Peyer's patch (tissue), 4 donors: ENCODE data around the gene GGCT. TPM values are rescaled to one million over a fixed set of nuclear protein-coding genes. Genes with fewer than 3 reads are reported as not detected.

Source experiments
- DNase-seq, 3 donors: peaks; one replicate each; pipeline ENCODE4 v3.0.0-alpha.2; 2017 to 2019
- H3K27ac ChIP-seq, 4 donors: fragments of 200-600 bp; sonication (generic); one replicate each; pipeline ENCODE4 v1.5.1; 2016 to 2019
- H3K27me3 ChIP-seq, 2 donors: fragments of 200-600 bp; sonication (generic); one replicate each; pipeline ENCODE4 v1.5.1; 2019
- H3K36me3 ChIP-seq, 3 donors: fragments of 200-600 bp; sonication (generic); one replicate each; pipeline ENCODE4 v1.5.1; 2016 to 2019
- H3K4me1 ChIP-seq, 4 donors: fragments of 200-600 bp; sonication (generic); one replicate each; pipeline ENCODE4 v1.5.1; 2016 to 2019
- H3K4me3 ChIP-seq, 4 donors: fragments of 200-600 bp; sonication (generic); 1 replicate in 3 of 4; 2 replicates in 1 of 4; pipeline ENCODE4 v1.5.1; 2016 to 2019; ENCODE audit warnings: mild to moderate bottlenecking in 1 of 4
- H3K9me3 ChIP-seq, 4 donors: fragments of 200-600 bp; sonication (generic); one replicate each; pipeline ENCODE4 v1.5.1; 2016 to 2019; ENCODE audit warnings: mild to moderate bottlenecking in 1 of 4
- POLR2A ChIP-seq, 2 donors: fragments of 450-650 bp; IDR thresholded peaks; one replicate each; pipeline ENCODE4 v1.5.1; 2017; ENCODE audit warnings: antibody characterized with exemption in 2 of 2, mild to moderate bottlenecking in 2 of 2, moderate library complexity in 2 of 2
- total RNA-seq, 4 donors: library from RNA; depleted of rRNA; stranded (reverse); fragments of >200 nt; gene quantifications; one replicate each; pipeline ENCODE4 v1.1.0, GENCODE V29; 2016
- TF ChIP-seq, protein P1 (sequence below), 6 experiments: fragments of 450-650 bp in 4 of 6; fragments of 200-600 bp in 2 of 6; sonication (generic) in 1 of 6; IDR thresholded peaks; one replicate each; pipeline ENCODE4 v1.5.1; 2017 to 2019; ENCODE audit warnings: antibody characterized with exemption in 6 of 6, mild to moderate bottlenecking in 3 of 6, moderate library complexity in 1 of 6

Gene GGCT
- total RNA-seq, 4 donors from 2014 or later = 18.1 to 24.8 (median 19.2) TPM

DNA sequence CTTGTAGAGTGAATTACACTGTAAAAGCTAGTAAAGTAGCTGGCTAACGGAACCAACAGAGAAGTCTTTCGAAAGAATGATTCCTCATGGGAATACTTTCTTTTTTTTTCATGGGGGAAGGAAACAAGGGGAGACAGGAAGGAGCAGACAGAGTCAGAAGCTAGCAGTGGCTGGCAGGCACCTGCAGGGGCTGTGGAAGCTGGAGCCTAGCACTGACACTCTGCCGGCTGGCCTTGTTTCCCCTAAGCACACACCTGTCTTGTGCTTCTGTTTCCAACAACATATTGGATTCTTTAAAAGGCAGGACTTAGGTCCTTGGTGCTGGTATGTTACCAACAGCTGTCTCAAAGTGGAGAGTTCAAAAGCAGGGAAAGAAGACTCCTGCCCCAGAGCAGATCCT lies 50.7 kb downstream of the GGCT start:
- TF ChIP-seq POLR2A (IDR thresholded peaks at IDR 0.05) = no peak
- TF ChIP-seq, protein P1, sequence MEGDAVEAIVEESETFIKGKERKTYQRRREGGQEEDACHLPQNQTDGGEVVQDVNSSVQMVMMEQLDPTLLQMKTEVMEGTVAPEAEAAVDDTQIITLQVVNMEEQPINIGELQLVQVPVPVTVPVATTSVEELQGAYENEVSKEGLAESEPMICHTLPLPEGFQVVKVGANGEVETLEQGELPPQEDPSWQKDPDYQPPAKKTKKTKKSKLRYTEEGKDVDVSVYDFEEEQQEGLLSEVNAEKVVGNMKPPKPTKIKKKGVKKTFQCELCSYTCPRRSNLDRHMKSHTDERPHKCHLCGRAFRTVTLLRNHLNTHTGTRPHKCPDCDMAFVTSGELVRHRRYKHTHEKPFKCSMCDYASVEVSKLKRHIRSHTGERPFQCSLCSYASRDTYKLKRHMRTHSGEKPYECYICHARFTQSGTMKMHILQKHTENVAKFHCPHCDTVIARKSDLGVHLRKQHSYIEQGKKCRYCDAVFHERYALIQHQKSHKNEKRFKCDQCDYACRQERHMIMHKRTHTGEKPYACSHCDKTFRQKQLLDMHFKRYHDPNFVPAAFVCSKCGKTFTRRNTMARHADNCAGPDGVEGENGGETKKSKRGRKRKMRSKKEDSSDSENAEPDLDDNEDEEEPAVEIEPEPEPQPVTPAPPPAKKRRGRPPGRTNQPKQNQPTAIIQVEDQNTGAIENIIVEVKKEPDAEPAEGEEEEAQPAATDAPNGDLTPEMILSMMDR (IDR thresholded peaks at IDR 0.05) = no peak
- DNase-seq = peak in 1 of 3 donors; percentile 17
- H3K27me3 ChIP-seq = no peaks in the 10 kb centered on the region
- peaks cover 0 to 1% (median 0%) of the 10 kb centered on the region in 4 donors for H3K4me1 ChIP-seq
- peaks cover 0 to 49% (median 0%) of the 10 kb centered on the region in 3 donors for H3K36me3 ChIP-seq
- no peak overlapping the region for H3K27ac ChIP-seq
- H3K4me3 ChIP-seq = no peak overlapping the region
- no peaks in the 10 kb centered on the region for H3K9me3 ChIP-seq

- DNase-seq = peak in 1 of 3 donors; percentile 28
- Histone ChIP-seq H3K27me3 (no peaks in the 10 kb centered on the region), H3K4me3 (no peak overlapping the region), H3K9me3 (no peaks in the 10 kb centered on the region), H3K4me1 (no peaks in the 10 kb centered on the region), H3K36me3 (peaks cover 0 to 54% (median 0%) of the 10 kb centered on the region in 3 donors), H3K27ac (no peak overlapping the region)
- TF ChIP-seq POLR2A (IDR thresholded peaks at IDR 0.05) = no peak
- TF ChIP-seq, protein P1 (IDR thresholded peaks at IDR 0.05) = no peak
Measured at GRCh38 chr7:30453016-30453415, 51.6 kb downstream of the GGCT start.

- TF ChIP-seq POLR2A (IDR thresholded peaks at IDR 0.05) = no peak
- TF ChIP-seq, protein P1 (IDR thresholded peaks at IDR 0.05) = no peak
- DNase-seq = peak in 1 of 3 donors; percentile 27
- no peaks in the 10 kb centered on the region for H3K27me3 ChIP-seq
- H3K4me1 ChIP-seq = no peaks in the 10 kb centered on the region
- H3K4me3 ChIP-seq = no peak overlapping the region
- H3K9me3 ChIP-seq = no peaks in the 10 kb centered on the region
- no peak overlapping the region for H3K27ac ChIP-seq
- peaks cover 0 to 60% (median 0%) of the 10 kb centered on the region in 3 donors for H3K36me3 ChIP-seq
Measured at GRCh38 chr7:30452280-30452930, 52.2 kb downstream of the GGCT start.

- Histone ChIP-seq H3K27ac (no peak overlapping the region), H3K9me3 (no peaks in the 10 kb centered on the region), H3K4me1 (no peaks in the 10 kb centered on the region), H3K27me3 (no peaks in the 10 kb centered on the region), H3K36me3 (peaks cover 0 to 64% (median 0%) of the 10 kb centered on the region in 3 donors), H3K4me3 (no peak overlapping the region)
- TF ChIP-seq, protein P1 (IDR thresholded peaks at IDR 0.05) = no peak
- no peak for TF ChIP-seq POLR2A (IDR thresholded peaks at IDR 0.05)
- DNase-seq = peak in 1 of 3 donors; percentile 41
Measured at GRCh38 chr7:30451539-30452279, 52.9 kb downstream of the GGCT start.

- H3K27ac ChIP-seq = no peak overlapping the region
- peaks cover 0 to 64% (median 0%) of the 10 kb centered on the region in 3 donors for H3K36me3 ChIP-seq
- no peaks in the 10 kb centered on the region for H3K27me3 ChIP-seq
- no peaks in the 10 kb centered on the region for H3K9me3 ChIP-seq
- no peaks in the 10 kb centered on the region for H3K4me1 ChIP-seq
- H3K4me3 ChIP-seq = no peak overlapping the region
- peak in 1 of 3 donors; percentile 31 for DNase-seq
- TF ChIP-seq POLR2A (IDR thresholded peaks at IDR 0.05) = no peak
Measured at GRCh38 chr7:30450983-30451497, 53.6 kb downstream of the GGCT start.
